ENCODE results near the gene KRAS.

DNA sequence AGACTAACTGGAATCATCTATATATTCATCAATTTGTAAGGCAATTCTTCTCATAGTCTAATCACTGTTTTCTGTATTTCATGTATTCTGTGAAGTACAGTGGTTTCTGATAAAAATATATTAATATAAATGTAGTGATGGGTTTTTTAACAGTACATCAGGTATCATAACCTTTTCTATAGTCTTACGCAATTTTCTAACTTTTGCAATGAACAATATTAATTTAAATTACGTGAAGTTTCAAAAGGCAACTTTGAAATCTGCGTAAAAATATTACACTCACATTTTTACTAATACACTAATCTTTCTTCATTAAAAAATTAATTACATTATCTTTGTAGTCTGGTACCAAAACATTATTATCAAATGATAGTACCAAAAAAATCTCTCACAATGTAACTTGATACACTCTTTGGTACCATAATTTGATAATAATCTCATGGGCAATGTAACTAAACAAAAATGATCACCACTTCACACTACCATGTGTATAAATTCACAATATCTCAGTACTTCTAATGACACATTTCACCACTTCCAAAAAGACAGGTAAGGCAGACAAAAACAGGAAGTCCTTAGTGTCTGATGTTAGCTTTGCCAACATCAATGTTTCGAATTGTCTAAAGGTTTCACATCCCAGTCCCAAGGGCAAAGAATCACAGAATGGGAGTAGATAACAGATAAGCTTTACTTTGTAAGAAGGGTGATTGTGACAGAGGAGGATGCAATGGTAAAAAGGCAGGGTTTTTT, 64.5 kb downstream of the KRAS start:
- TF ChIP-seq, protein P1, sequence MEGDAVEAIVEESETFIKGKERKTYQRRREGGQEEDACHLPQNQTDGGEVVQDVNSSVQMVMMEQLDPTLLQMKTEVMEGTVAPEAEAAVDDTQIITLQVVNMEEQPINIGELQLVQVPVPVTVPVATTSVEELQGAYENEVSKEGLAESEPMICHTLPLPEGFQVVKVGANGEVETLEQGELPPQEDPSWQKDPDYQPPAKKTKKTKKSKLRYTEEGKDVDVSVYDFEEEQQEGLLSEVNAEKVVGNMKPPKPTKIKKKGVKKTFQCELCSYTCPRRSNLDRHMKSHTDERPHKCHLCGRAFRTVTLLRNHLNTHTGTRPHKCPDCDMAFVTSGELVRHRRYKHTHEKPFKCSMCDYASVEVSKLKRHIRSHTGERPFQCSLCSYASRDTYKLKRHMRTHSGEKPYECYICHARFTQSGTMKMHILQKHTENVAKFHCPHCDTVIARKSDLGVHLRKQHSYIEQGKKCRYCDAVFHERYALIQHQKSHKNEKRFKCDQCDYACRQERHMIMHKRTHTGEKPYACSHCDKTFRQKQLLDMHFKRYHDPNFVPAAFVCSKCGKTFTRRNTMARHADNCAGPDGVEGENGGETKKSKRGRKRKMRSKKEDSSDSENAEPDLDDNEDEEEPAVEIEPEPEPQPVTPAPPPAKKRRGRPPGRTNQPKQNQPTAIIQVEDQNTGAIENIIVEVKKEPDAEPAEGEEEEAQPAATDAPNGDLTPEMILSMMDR (IDR thresholded peaks at IDR 0.05; ENCODE audit: low read depth, low read length, poor library complexity, severe bottlenecking): no peak
- no peak for TF ChIP-seq EZH2phosphoT487 (IDR thresholded peaks at IDR 0.05; ENCODE audit: borderline replicate concordance, low read length)

Data from DOHH2 (cell line).